Type B pancreatic cell (in vitro differentiated cells): ENCODE data around the gene COL5A2. TPM values are rescaled to one million over a fixed set of nuclear protein-coding genes. Genes with fewer than 3 reads are reported as not detected.

Experiments
- DNase-seq: peaks from one replicate; pipeline ENCODE4 v3.0.0; 2021; ENCODE audit warnings: mixed read lengths; ENCODE audit not compliant: unreplicated experiment; ENCODE audit errors: extremely low spot score
- H3K27ac Mint-ChIP-seq: 2 replicates; pipeline ENCODE4 v1.8.0; 2021; ENCODE audit warnings: mild to moderate bottlenecking, mixed read lengths
- H3K27me3 Mint-ChIP-seq: 2 replicates; pipeline ENCODE4 v1.8.0; 2021; ENCODE audit warnings: mixed read lengths
- H3K36me3 Mint-ChIP-seq: 2 replicates; pipeline ENCODE4 v1.8.0; 2021; ENCODE audit warnings: mixed read lengths
- H3K4me1 Mint-ChIP-seq: one replicate; pipeline ENCODE4 v1.8.0; 2021; ENCODE audit warnings: mixed read lengths; ENCODE audit not compliant: unreplicated experiment
- H3K4me3 Mint-ChIP-seq: 2 replicates; pipeline ENCODE4 v1.8.0; 2021; ENCODE audit warnings: mild to moderate bottlenecking, mixed read lengths
- H3K9me3 Mint-ChIP-seq: 2 replicates; pipeline ENCODE4 v1.8.0; 2021; ENCODE audit warnings: mixed read lengths
- CTCF ChIP-seq: fragments of 200-600 bp; sonication (generic); conservative IDR thresholded peaks from 2 replicates; pipeline ENCODE4 v1.5.0; 2021; ENCODE audit warnings: antibody characterized with exemption, mild to moderate bottlenecking
- total RNA-seq: library from RNA; stranded (reverse); gene quantifications from 2 replicates; pipeline ENCODE4 v1.2.1, GENCODE V29; 2021; ENCODE audit warnings: low replicate concordance

The COL5A2 gene
- total RNA-seq, 1 donor from 2014 or later = 137 TPM

GRCh38 chr2:189147361-189147760 lies 32.2 kb downstream of the COL5A2 start:
- Mint-ChIP-seq H3K27me3 (no peaks in the 10 kb centered on the region), H3K9me3 (no peaks in the 10 kb centered on the region), H3K36me3 (no peaks in the 10 kb centered on the region), H3K27ac (no peak overlapping the region), H3K4me3 (no peak overlapping the region), H3K4me1 (peaks cover 9% of the 10 kb centered on the region)
- DNase-seq = no peak
- no peak for TF ChIP-seq CTCF

DNA sequence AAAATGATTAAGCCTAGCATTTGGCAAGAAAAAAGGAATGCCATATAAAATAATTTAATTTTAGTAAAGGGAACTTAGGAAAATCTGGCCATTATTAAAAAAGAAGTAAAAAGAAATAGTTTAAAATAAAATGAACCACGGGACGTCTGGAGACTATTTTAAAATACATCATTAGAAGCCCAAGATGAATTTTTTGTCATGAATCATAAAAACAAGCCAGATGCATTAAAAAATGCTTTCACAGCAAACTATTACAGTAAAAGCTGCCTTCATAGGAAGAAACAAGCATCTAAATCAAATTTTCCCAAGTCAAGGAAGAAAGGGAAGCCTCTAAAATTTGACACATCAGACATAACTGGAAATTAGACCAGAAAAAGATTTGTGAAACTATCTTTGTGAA lies 33.0 kb downstream of the COL5A2 start:
- H3K27ac Mint-ChIP-seq = no peak overlapping the region
- no peak for TF ChIP-seq CTCF
- H3K9me3 Mint-ChIP-seq = no peaks in the 10 kb centered on the region
- H3K4me3 Mint-ChIP-seq = no peak overlapping the region
- H3K4me1 Mint-ChIP-seq = peaks cover 6% of the 10 kb centered on the region
- no peaks in the 10 kb centered on the region for H3K27me3 Mint-ChIP-seq
- no peak for DNase-seq
- no peaks in the 10 kb centered on the region for H3K36me3 Mint-ChIP-seq

GRCh38 chr2:189144700-189145211 lies 34.8 kb downstream of the COL5A2 start:
- no peaks in the 10 kb centered on the region for H3K9me3 Mint-ChIP-seq
- peaks cover 5% of the 10 kb centered on the region for H3K4me1 Mint-ChIP-seq
- TF ChIP-seq CTCF = no peak
- no peak for DNase-seq
- no peak overlapping the region for H3K4me3 Mint-ChIP-seq
- no peaks in the 10 kb centered on the region for H3K27me3 Mint-ChIP-seq
- no peak overlapping the region for H3K27ac Mint-ChIP-seq
- no peaks in the 10 kb centered on the region for H3K36me3 Mint-ChIP-seq

GRCh38 chr2:189143925-189144324 lies 35.6 kb downstream of the COL5A2 start:
- Mint-ChIP-seq H3K27me3 (no peaks in the 10 kb centered on the region), H3K36me3 (peaks cover 3% of the 10 kb centered on the region), H3K9me3 (no peaks in the 10 kb centered on the region), H3K4me1 (peaks cover 5% of the 10 kb centered on the region), H3K4me3 (peak overlapping the region; percentile 2), H3K27ac (peak overlapping the region; percentile 88)
- no peak for DNase-seq
- TF ChIP-seq CTCF = no peak

DNA sequence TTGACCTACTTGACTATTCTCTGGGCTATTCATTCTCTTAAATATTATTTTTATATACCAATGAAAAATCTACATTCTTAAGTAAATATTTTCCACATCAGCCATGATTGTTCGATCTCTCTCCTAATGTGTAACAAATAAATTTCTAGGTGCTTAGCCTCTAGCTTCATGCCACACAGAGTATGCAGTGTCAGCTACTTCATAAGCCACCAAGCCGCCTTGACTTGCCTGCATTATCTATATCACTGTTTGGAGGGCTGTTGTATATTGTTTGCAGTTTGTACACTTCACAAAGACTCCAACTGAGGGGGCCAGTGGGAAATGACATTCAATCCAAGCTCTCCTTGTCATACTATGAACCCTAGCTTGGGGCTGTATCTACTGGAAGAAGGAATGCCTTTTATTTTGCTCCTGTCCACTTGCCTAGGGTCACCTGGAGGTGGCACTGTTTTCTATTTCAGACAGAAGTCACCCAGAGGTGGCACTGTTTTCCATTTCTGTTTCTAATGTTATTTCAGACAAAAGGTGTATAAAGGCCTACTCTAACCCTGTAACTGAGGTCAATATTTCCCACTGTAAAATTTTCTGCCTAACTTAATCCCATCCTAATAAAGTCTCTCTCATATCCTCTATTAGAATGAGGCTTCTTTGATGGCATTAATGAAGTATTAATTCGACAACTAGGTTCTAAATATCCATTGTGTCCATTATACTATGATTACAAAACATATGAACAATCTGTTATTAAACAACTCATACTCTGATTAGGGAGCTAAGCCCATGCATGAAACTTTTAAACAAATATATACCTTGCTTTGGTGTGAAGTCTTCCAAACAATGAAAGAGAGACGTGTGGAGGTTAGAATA lies 36.4 kb downstream of the COL5A2 start:
- DNase-seq = no peak
- peak; percentile 73 for TF ChIP-seq CTCF
- Mint-ChIP-seq H3K4me3 (no peak overlapping the region), H3K27me3 (no peaks in the 10 kb centered on the region), H3K36me3 (peaks cover 3% of the 10 kb centered on the region), H3K4me1 (peaks cover 5% of the 10 kb centered on the region), H3K9me3 (no peaks in the 10 kb centered on the region), H3K27ac (peak overlapping the region; percentile 88)
